Astrocyte of the spinal cord (primary cell): ENCODE measurements around the gene CYP4F22.
"Not testable (repeated sequence)": the region's sequence is repeated elsewhere in the genome, so short reads cannot be mapped to it uniquely, and the experiment has no call there.

ENCODE experiments used
- DNase-seq: peaks from one replicate; pipeline ENCODE4 v3.0.0; 2011; ENCODE audit warnings: low read depth, low spot score
- H3K4me3 ChIP-seq: 2 replicates; pipeline ENCODE4 v1.5.1; 2011; ENCODE audit warnings: low read depth, mild to moderate bottlenecking, low read length, moderate library complexity
- CTCF ChIP-seq: IDR thresholded peaks from 2 replicates; pipeline ENCODE4 v1.5.1; 2012; ENCODE audit warnings: low read depth, mild to moderate bottlenecking, low read length, inconsistent platforms
- in situ Hi-C: cut with HindIII; loops from 2 replicates; pipeline ENCODE4 v1.10.0; 2017; ENCODE audit warnings: low sequenced_read_pairs

CYP4F22 gene

GRCh38 chr19:15511671-15512424 lies 3.5 kb downstream of the CYP4F22 start:
- in situ Hi-C loops: no loop called here
- TF ChIP-seq CTCF: no peak
- no peak overlapping the region for H3K4me3 ChIP-seq
- no peak for DNase-seq

GRCh38 chr19:15515227-15515625 lies 6.9 kb downstream of the CYP4F22 start:
- H3K4me3 ChIP-seq, in situ Hi-C loops: not testable (repeated sequence)

GRCh38 chr19:15516363-15516762 lies 8.0 kb downstream of the CYP4F22 start:
- in situ Hi-C loops: no loop called here
- no peak for TF ChIP-seq CTCF
- no peak for DNase-seq
- no peak overlapping the region for H3K4me3 ChIP-seq

More at GRCh38 chr19:15515227-15515625, 6.9 kb downstream of the CYP4F22 start:
- DNase-seq: not testable (repeated sequence)

GRCh38 chr19:15517778-15518177 lies 9.5 kb downstream of the CYP4F22 start:
- TF ChIP-seq CTCF: no peak
- in situ Hi-C loops: no loop called here
- DNase-seq: no peak
- H3K4me3 ChIP-seq: no peak overlapping the region

GRCh38 chr19:15519433-15519976 lies 11.2 kb downstream of the CYP4F22 start:
- H3K4me3 ChIP-seq: no peak overlapping the region
- no peak for TF ChIP-seq CTCF
- in situ Hi-C loops: no loop called here
- no peak for DNase-seq

- H3K4me3 ChIP-seq: no peak overlapping the region
- no peak for DNase-seq
- in situ Hi-C loops: no loop called here
- TF ChIP-seq CTCF: no peak
These were observed 16.5 kb downstream of the CYP4F22 start for GRCh38 chr19:15524781-15525180.

GRCh38 chr19:15525291-15525690 lies 17.0 kb downstream of the CYP4F22 start:
- H3K4me3 ChIP-seq: no peak overlapping the region
- in situ Hi-C loops: no loop called here

More at GRCh38 chr19:15525291-15525690, 17.0 kb downstream of the CYP4F22 start:
- DNase-seq: no peak
- TF ChIP-seq CTCF: no peak
